ENCODE measurements around the gene MLLT10. TPM values are rescaled to one million over a fixed set of nuclear protein-coding genes. Genes with fewer than 3 reads are reported as not detected.

The MLLT10 gene
- total RNA-seq, 1 experiment from 2014 or later, result 72.3 TPM

DNA sequence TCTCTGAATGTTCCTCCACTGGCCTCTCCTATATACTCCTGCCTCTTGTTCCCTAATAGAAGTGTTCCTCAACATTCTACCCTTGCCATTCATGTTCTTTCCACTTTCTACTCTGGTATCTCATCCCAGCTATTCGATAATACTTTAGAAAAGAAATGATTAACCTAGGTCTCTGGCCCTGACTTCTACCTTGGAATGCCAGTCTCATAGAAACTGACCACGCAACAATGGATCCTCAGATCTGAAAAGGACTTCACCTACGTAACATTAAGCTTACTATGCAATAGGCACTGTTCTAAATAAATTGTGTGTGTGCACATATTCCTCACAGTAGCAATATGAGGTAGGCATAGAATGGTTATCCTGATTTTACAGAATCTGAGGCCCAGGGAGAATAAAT, 235.0 kb downstream of the MLLT10 start:
- Histone ChIP-seq H3K9ac (ENCODE audit: extremely low read depth, insufficient read length, low read length) (no peak overlapping the region), H3K4me2 (ENCODE audit: insufficient read depth, insufficient read length, low read length) (no peak overlapping the region), H2BK5ac (ENCODE audit: insufficient read length, low read length) (no peak overlapping the region), H2BK12ac (ENCODE audit: insufficient read length, low read depth, low read length) (no peak overlapping the region), H3K14ac (ENCODE audit: insufficient read depth, low read length) (no peak overlapping the region), H2BK120ac (ENCODE audit: low read depth, low read length, poor library complexity, severe bottlenecking) (no peak overlapping the region), H3K9me3 (ENCODE audit: control insufficient read depth, low read depth, low read length) (no peaks in the 10 kb centered on the region), H3K79me2 (ENCODE audit: insufficient read depth, low read length) (no peaks in the 10 kb centered on the region), H3T11ph (ENCODE audit: low read length) (no peak overlapping the region), H3K27ac (ENCODE audit: insufficient read length, low read depth, low read length) (no peak overlapping the region), H2AFZ (ENCODE audit: low read length) (no peak overlapping the region), H3K79me1 (ENCODE audit: insufficient read depth, low read depth, low read length, poor library complexity, severe bottlenecking) (no peaks in the 10 kb centered on the region), H3K27me3 (ENCODE audit: insufficient read depth, low read length) (no peaks in the 10 kb centered on the region), H3K4me1 (ENCODE audit: insufficient read depth, low read length) (peaks cover 3% of the 10 kb centered on the region; the same call in 1 of the 2 replicates), H3K18ac (ENCODE audit: insufficient read length, low read depth, low read length) (no peak overlapping the region), H3K23ac (ENCODE audit: insufficient read length, low read depth, low read length) (no peak overlapping the region), H3K4ac (ENCODE audit: low read depth, low read length) (no peak overlapping the region), H2BK20ac (ENCODE audit: low read depth, low read length, poor library complexity, severe bottlenecking) (no peak overlapping the region), H3K23me2 (ENCODE audit: insufficient read length, low read depth, low read length, poor library complexity, severe bottlenecking) (no peaks in the 10 kb centered on the region), H4K8ac (replicated peaks; ENCODE audit: insufficient read length, low read depth, low read length) (no peak overlapping the region), H3K56ac (ENCODE audit: insufficient read length, low read depth, low read length) (no peak overlapping the region), H2BK15ac (ENCODE audit: low read depth, low read length) (no peak overlapping the region), H4K20me1 (ENCODE audit: control insufficient read depth, insufficient read depth, insufficient read length) (no peaks in the 10 kb centered on the region), H4K91ac (ENCODE audit: insufficient read length, low read depth, low read length) (no peak overlapping the region), H2AK5ac (ENCODE audit: insufficient read length, low read length) (no peak overlapping the region), H4K5ac (ENCODE audit: insufficient read length, low read depth, low read length) (no peak overlapping the region)
- TF ChIP-seq, protein P1, sequence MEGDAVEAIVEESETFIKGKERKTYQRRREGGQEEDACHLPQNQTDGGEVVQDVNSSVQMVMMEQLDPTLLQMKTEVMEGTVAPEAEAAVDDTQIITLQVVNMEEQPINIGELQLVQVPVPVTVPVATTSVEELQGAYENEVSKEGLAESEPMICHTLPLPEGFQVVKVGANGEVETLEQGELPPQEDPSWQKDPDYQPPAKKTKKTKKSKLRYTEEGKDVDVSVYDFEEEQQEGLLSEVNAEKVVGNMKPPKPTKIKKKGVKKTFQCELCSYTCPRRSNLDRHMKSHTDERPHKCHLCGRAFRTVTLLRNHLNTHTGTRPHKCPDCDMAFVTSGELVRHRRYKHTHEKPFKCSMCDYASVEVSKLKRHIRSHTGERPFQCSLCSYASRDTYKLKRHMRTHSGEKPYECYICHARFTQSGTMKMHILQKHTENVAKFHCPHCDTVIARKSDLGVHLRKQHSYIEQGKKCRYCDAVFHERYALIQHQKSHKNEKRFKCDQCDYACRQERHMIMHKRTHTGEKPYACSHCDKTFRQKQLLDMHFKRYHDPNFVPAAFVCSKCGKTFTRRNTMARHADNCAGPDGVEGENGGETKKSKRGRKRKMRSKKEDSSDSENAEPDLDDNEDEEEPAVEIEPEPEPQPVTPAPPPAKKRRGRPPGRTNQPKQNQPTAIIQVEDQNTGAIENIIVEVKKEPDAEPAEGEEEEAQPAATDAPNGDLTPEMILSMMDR (conservative IDR thresholded peaks at IDR 0.05), result no peak
- Mint-ChIP-seq H3K4me1 (peaks cover 2 to 3% of the 10 kb centered on the region in 2 experiments; a peak in 2 of 4 replicates), H3K27me3 (ENCODE audit: low read depth) (no peaks in the 10 kb centered on the region), H3K9me3 (peaks cover 0 to 2% of the 10 kb centered on the region in 2 experiments; a peak in 1 of 5 replicates), H3K36me3 (ENCODE audit: insufficient read depth in 1 of 3, low read depth in 3 of 3) (peaks cover 0 to 11% (median 2%) of the 10 kb centered on the region in 3 experiments; a peak in 4 of 7 replicates), H3K27ac (no peak overlapping the region), H3K4me3 (no peak overlapping the region)
- DNase-seq, result no peak
- no CpG with 5 or more reads among the region's 3 CpGs for WGBS (ENCODE audit: extremely low coverage, insufficient read length, low lambda C conversion rate)
